ENCODE results near the gene COL11A1.
"Not testable (repeated sequence)": the region's sequence is repeated elsewhere in the genome, so short reads cannot be mapped to it uniquely, and the experiment has no call there.

COL11A1 gene

GRCh38 chr1:102942324-102942723 lies 166.0 kb downstream of the COL11A1 start:
- no peak for TF ChIP-seq EZH2phosphoT487 (IDR thresholded peaks at IDR 0.05; ENCODE audit: borderline replicate concordance, low read length)
- no peak for TF ChIP-seq CTCF (IDR thresholded peaks at IDR 0.05; ENCODE audit: low read depth, low read length, poor library complexity, severe bottlenecking)
- H3K4me2 ChIP-seq (ENCODE audit: low read length), result no peak overlapping the region
- H3K27me3 ChIP-seq (ENCODE audit: control insufficient read depth, low read length), result no peaks in the 10 kb centered on the region
- no peaks in the 10 kb centered on the region for H3K4me1 ChIP-seq (ENCODE audit: control insufficient read depth, low read length)
- H3K27ac ChIP-seq (ENCODE audit: low read depth, low read length), result no peak overlapping the region
- no peaks in the 10 kb centered on the region for H3K79me2 ChIP-seq (ENCODE audit: control insufficient read depth, low read length)
- no peaks in the 10 kb centered on the region for H3K9me2 ChIP-seq (replicated peaks; ENCODE audit: control insufficient read depth, low read length)
- no peaks in the 10 kb centered on the region for H4K20me1 ChIP-seq (ENCODE audit: control insufficient read depth, insufficient read depth, low read depth, low read length)
- H3F3A ChIP-seq (ENCODE audit: control insufficient read depth, insufficient read depth), result no peaks in the 10 kb centered on the region
- H3K4me3 ChIP-seq (ENCODE audit: low read length), result no peak overlapping the region
- no peaks in the 10 kb centered on the region for H3K36me3 ChIP-seq (ENCODE audit: control insufficient read depth, low read length)
- H3K9me3 ChIP-seq (ENCODE audit: control insufficient read depth, insufficient read depth, low read length), result no peaks in the 10 kb centered on the region

- no peaks in the 10 kb centered on the region for H3K4me1 ChIP-seq (ENCODE audit: control insufficient read depth, low read length)
- no peak overlapping the region for H3K4me2 ChIP-seq (ENCODE audit: low read length)
- no peaks in the 10 kb centered on the region for H3K27me3 ChIP-seq (ENCODE audit: control insufficient read depth, low read length)
- H4K20me1 ChIP-seq (ENCODE audit: control insufficient read depth, insufficient read depth, low read depth, low read length), result no peaks in the 10 kb centered on the region
- no peaks in the 10 kb centered on the region for H3F3A ChIP-seq (ENCODE audit: control insufficient read depth, insufficient read depth)
- no peaks in the 10 kb centered on the region for H3K36me3 ChIP-seq (ENCODE audit: control insufficient read depth, low read length)
- H3K9me2 ChIP-seq (replicated peaks; ENCODE audit: control insufficient read depth, low read length), result no peaks in the 10 kb centered on the region
- no peak overlapping the region for H3K27ac ChIP-seq (ENCODE audit: low read depth, low read length)
- TF ChIP-seq CTCF (IDR thresholded peaks at IDR 0.05; ENCODE audit: low read depth, low read length, poor library complexity, severe bottlenecking), result no peak
- no peak for TF ChIP-seq EZH2phosphoT487 (IDR thresholded peaks at IDR 0.05; ENCODE audit: borderline replicate concordance, low read length)
- H3K79me2 ChIP-seq (ENCODE audit: control insufficient read depth, low read length), result no peaks in the 10 kb centered on the region
- no peaks in the 10 kb centered on the region for H3K9me3 ChIP-seq (ENCODE audit: control insufficient read depth, insufficient read depth, low read length)
- no peak overlapping the region for H3K4me3 ChIP-seq (ENCODE audit: low read length)
Observed at GRCh38 chr1:102941366-102941947, 166.9 kb downstream of the COL11A1 start.

- H3K4me3 ChIP-seq (ENCODE audit: low read length), result no peak overlapping the region
- H3K9me3 ChIP-seq (ENCODE audit: control insufficient read depth, insufficient read depth, low read length), result no peaks in the 10 kb centered on the region
- TF ChIP-seq CTCF (IDR thresholded peaks at IDR 0.05; ENCODE audit: low read depth, low read length, poor library complexity, severe bottlenecking), result no peak
- H3K4me2 ChIP-seq (ENCODE audit: low read length), result no peak overlapping the region
- H3F3A ChIP-seq (ENCODE audit: control insufficient read depth, insufficient read depth), result no peaks in the 10 kb centered on the region
- no peaks in the 10 kb centered on the region for H4K20me1 ChIP-seq (ENCODE audit: control insufficient read depth, insufficient read depth, low read depth, low read length)
- H3K9me2 ChIP-seq (replicated peaks; ENCODE audit: control insufficient read depth, low read length), result no peaks in the 10 kb centered on the region
- no peaks in the 10 kb centered on the region for H3K27me3 ChIP-seq (ENCODE audit: control insufficient read depth, low read length)
- no peaks in the 10 kb centered on the region for H3K4me1 ChIP-seq (ENCODE audit: control insufficient read depth, low read length)
- no peaks in the 10 kb centered on the region for H3K79me2 ChIP-seq (ENCODE audit: control insufficient read depth, low read length)
- no peak overlapping the region for H3K27ac ChIP-seq (ENCODE audit: low read depth, low read length)
- H3K36me3 ChIP-seq (ENCODE audit: control insufficient read depth, low read length), result no peaks in the 10 kb centered on the region
Observed at GRCh38 chr1:102937401-102937800, 170.9 kb downstream of the COL11A1 start.

- not testable (repeated sequence) for H3K4me3 ChIP-seq (ENCODE audit: low read length); H3K36me3 ChIP-seq (ENCODE audit: control insufficient read depth, low read length); H3K27me3 ChIP-seq (ENCODE audit: control insufficient read depth, low read length); H3K4me2 ChIP-seq (ENCODE audit: low read length); H3K9me2 ChIP-seq (replicated peaks; ENCODE audit: control insufficient read depth, low read length); H3K4me1 ChIP-seq (ENCODE audit: control insufficient read depth, low read length); H4K20me1 ChIP-seq (ENCODE audit: control insufficient read depth, insufficient read depth, low read depth, low read length); H3F3A ChIP-seq (ENCODE audit: control insufficient read depth, insufficient read depth); H3K27ac ChIP-seq (ENCODE audit: low read depth, low read length); H3K79me2 ChIP-seq (ENCODE audit: control insufficient read depth, low read length); H3K9me3 ChIP-seq (ENCODE audit: control insufficient read depth, insufficient read depth, low read length)
Observed at GRCh38 chr1:102933362-102933761, 175.0 kb downstream of the COL11A1 start.

All from DOHH2 (cell line).